Peyer's patch (tissue), 4 donors: Measurements from ENCODE around the gene ASB13. TPM values are rescaled to one million over a fixed set of nuclear protein-coding genes. Genes with fewer than 3 reads are reported as not detected.

ENCODE experiments used
- DNase-seq, 3 donors: peaks; one replicate each; pipeline ENCODE4 v3.0.0-alpha.2; 2017 to 2019
- H3K27ac ChIP-seq, 4 donors: fragments of 200-600 bp; sonication (generic); one replicate each; pipeline ENCODE4 v1.5.1; 2016 to 2019
- H3K27me3 ChIP-seq, 2 donors: fragments of 200-600 bp; sonication (generic); one replicate each; pipeline ENCODE4 v1.5.1; 2019
- H3K36me3 ChIP-seq, 3 donors: fragments of 200-600 bp; sonication (generic); one replicate each; pipeline ENCODE4 v1.5.1; 2016 to 2019
- H3K4me1 ChIP-seq, 4 donors: fragments of 200-600 bp; sonication (generic); one replicate each; pipeline ENCODE4 v1.5.1; 2016 to 2019
- H3K4me3 ChIP-seq, 4 donors: fragments of 200-600 bp; sonication (generic); 1 replicate in 3 of 4; 2 replicates in 1 of 4; pipeline ENCODE4 v1.5.1; 2016 to 2019; ENCODE audit warnings: mild to moderate bottlenecking in 1 of 4
- H3K9me3 ChIP-seq, 4 donors: fragments of 200-600 bp; sonication (generic); one replicate each; pipeline ENCODE4 v1.5.1; 2016 to 2019; ENCODE audit warnings: mild to moderate bottlenecking in 1 of 4
- CTCF ChIP-seq, 6 experiments: fragments of 450-650 bp in 4 of 6; fragments of 200-600 bp in 2 of 6; sonication (generic) in 1 of 6; IDR thresholded peaks; one replicate each; pipeline ENCODE4 v1.5.1; 2017 to 2019; ENCODE audit warnings: antibody characterized with exemption in 6 of 6, mild to moderate bottlenecking in 3 of 6, moderate library complexity in 1 of 6
- POLR2A ChIP-seq, 2 donors: fragments of 450-650 bp; IDR thresholded peaks; one replicate each; pipeline ENCODE4 v1.5.1; 2017; ENCODE audit warnings: antibody characterized with exemption in 2 of 2, mild to moderate bottlenecking in 2 of 2, moderate library complexity in 2 of 2
- total RNA-seq, 4 donors: library from RNA; depleted of rRNA; stranded (reverse); fragments of >200 nt; gene quantifications; one replicate each; pipeline ENCODE4 v1.1.0, GENCODE V29; 2016

ASB13 gene
- total RNA-seq, 4 donors from 2014 or later, result 28.1 to 80.9 (median 61.2) TPM

- TF ChIP-seq CTCF (IDR thresholded peaks at IDR 0.05), result no peak
- TF ChIP-seq POLR2A (IDR thresholded peaks at IDR 0.05), result no peak
Measured at GRCh38 chr10:5606864-5607263, 59.5 kb downstream of the ASB13 start.

GRCh38 chr10:5606321-5606720 is 60.1 kb downstream of the ASB13 start:
- TF ChIP-seq POLR2A (IDR thresholded peaks at IDR 0.05) (no peak), CTCF (IDR thresholded peaks at IDR 0.05) (no peak)
- Histone ChIP-seq H3K9me3 (peaks cover 0 to 6% (median 0%) of the 10 kb centered on the region in 4 donors), H3K4me3 (no peak overlapping the region), H3K36me3 (no peaks in the 10 kb centered on the region), H3K27ac (no peak overlapping the region), H3K4me1 (peaks cover 0 to 12% (median 1%) of the 10 kb centered on the region in 4 donors), H3K27me3 (no peaks in the 10 kb centered on the region)
- no peak for DNase-seq

More at GRCh38 chr10:5606864-5607263, 59.5 kb downstream of the ASB13 start:
- Histone ChIP-seq H3K4me1 (peaks cover 0 to 13% (median 1%) of the 10 kb centered on the region in 4 donors), H3K36me3 (no peaks in the 10 kb centered on the region), H3K27ac (no peak overlapping the region), H3K9me3 (peaks cover 0 to 6% (median 0%) of the 10 kb centered on the region in 4 donors), H3K4me3 (no peak overlapping the region), H3K27me3 (no peaks in the 10 kb centered on the region)
- DNase-seq, result no peak

GRCh38 chr10:5604961-5605360 is 61.4 kb downstream of the ASB13 start:
- Histone ChIP-seq H3K27ac (no peak overlapping the region), H3K27me3 (no peaks in the 10 kb centered on the region), H3K4me1 (peaks cover 0 to 7% (median 0%) of the 10 kb centered on the region in 4 donors), H3K9me3 (peaks cover 0 to 6% (median 0%) of the 10 kb centered on the region in 4 donors), H3K36me3 (no peaks in the 10 kb centered on the region), H3K4me3 (no peak overlapping the region)
- TF ChIP-seq CTCF (IDR thresholded peaks at IDR 0.05), result no peak
- DNase-seq, result no peak

- no peak for DNase-seq
- Histone ChIP-seq H3K27ac (no peak overlapping the region), H3K4me1 (peaks cover 0 to 2% (median 0%) of the 10 kb centered on the region in 4 donors), H3K9me3 (peaks cover 0 to 6% (median 0%) of the 10 kb centered on the region in 4 donors), H3K4me3 (no peak overlapping the region), H3K27me3 (no peaks in the 10 kb centered on the region), H3K36me3 (no peaks in the 10 kb centered on the region)
- TF ChIP-seq CTCF (IDR thresholded peaks at IDR 0.05) (no peak), POLR2A (IDR thresholded peaks at IDR 0.05) (no peak)
Measured at GRCh38 chr10:5604236-5604925, 62.0 kb downstream of the ASB13 start.

DNA sequence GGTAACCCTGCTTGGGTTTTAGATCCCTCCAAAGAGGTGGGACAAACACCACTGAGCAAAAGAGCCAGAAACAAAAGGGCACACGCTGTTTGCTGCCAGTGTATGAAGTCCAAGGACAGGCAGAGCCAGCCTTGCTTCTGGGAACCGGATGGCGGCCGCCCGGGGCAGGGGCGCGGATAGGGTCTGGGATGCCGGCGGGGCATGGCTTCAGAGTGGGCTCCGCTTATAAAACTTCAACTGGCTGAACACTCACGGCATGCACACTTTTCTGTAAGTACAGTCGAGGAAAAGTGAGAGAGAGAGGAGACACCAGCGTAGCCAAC is 62.6 kb downstream of the ASB13 start:
- no peak for DNase-seq
- H3K9me3 ChIP-seq, result peaks cover 0 to 6% (median 0%) of the 10 kb centered on the region in 4 donors
- no peaks in the 10 kb centered on the region for H3K27me3 ChIP-seq
- TF ChIP-seq CTCF (IDR thresholded peaks at IDR 0.05), result no peak
- TF ChIP-seq POLR2A (IDR thresholded peaks at IDR 0.05), result no peak
- no peak overlapping the region for H3K4me3 ChIP-seq
- H3K27ac ChIP-seq, result no peak overlapping the region
- H3K4me1 ChIP-seq, result no peaks in the 10 kb centered on the region
- no peaks in the 10 kb centered on the region for H3K36me3 ChIP-seq
